Effector CD4-positive, alpha-beta T cell (primary cell): ENCODE results near the gene TCEA2.
"Not testable (repeated sequence)": the region's sequence is repeated elsewhere in the genome, so short reads cannot be mapped to it uniquely, and the experiment has no call there.

Experiments used
- DNase-seq: peaks from one replicate; pipeline ENCODE4 v3.0.0-alpha.2; 2020

TCEA2 gene

DNA sequence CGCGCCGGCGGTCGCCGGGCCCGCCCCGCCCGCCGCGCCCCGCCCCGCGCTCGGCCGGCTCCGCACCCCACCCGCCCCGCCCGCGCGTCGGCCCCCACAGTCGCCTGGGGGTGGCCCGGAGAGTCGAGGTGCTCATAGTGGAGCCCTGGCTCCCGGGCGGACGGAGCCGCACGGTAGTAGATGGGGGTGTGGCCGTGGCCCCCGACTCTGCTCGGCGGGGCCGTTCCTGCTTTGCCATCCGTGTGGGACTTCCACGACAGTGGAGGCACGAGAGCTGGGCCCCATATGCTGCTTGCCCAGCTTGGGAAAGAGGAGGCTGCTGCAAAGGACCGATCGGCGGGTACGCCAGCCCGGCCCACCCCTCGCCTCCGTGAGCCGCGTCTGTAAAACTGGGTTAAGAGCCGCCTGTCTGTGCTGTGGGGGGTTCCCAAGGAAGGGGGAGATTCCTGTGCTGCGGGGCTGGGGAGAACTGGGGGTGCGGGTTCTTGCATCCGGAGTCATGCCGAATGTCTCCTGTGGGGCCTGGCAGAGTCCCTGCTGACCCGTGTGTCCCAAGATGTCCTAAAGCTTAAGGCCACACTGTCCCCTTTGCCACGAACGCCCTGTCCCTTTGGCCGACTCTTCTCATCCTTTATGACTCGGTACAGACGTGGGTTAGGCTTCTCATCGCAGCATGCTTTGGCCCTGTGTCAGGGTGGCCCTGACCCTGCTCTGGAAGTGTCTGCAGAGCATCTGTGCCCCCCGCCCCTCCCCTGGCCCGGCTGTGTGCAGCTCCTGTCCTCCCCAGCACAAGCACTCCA, 17.2 kb downstream of the TCEA2 start, which contains the start of gene OPRL1:
OPRL1 (plus strand) TSS at position 70 of the 800 bp plus-strand sequence. CDS start 12,639 bp downstream, outside the sequence.
- peak; percentile 49 for DNase-seq

DNA sequence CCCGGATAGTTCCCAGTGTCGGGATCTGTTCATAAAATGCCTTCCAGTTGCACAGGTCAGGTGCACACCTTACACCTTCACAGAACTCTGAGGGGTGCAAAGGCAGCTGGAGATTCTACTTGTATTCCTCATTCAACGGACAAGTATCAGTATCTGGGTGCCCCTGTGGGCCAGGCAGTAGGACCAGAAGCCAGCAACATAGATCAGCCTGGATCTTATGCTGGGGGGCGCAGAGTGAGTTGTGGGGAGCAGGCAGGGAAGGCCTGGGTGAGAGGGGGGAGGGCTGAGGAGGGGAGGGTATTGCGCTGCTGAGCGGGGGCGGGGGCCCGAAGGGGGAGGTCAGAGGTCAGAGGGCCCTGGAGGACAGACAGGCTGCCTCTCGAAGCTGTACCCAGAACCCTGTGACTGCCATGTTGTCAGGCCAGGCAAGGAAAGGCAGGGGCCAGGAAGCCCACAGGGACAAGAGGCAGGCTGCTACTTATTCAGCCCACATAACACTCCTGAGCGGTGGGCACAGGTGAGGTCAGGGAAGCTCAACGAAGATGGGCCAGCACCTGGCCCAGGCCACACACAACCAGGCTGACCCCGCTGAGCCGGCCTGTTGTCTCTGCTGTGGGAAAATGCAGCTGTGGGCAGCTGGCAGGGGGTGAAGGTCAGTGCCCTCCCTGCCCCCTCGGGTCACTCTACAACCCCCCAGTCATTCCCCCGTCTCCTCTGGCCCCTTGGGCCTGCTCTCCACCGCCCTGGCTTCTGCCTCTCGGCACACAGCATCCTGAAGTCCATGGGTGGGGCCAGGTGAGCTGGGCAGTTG, 18.0 kb downstream of the TCEA2 start:
- DNase-seq, result no peak

DNA sequence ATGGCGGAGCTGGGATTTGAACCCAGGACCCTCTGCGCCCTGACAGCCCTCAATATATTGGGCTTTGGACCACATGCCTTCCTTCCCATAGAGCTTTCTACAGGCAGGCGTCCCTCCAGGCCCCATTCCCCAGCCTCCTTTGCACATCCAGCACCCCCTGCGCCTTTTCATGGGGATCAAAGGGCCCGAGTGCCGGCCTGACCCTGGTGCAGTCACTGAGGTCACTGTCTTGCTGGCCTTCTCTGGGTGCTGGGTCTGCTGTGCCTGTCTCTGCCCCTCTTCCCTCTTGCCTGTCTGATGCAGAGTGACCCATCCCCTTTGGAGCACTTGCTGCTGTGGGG, 18.6 kb downstream of the TCEA2 start:
- no peak for DNase-seq

DNA sequence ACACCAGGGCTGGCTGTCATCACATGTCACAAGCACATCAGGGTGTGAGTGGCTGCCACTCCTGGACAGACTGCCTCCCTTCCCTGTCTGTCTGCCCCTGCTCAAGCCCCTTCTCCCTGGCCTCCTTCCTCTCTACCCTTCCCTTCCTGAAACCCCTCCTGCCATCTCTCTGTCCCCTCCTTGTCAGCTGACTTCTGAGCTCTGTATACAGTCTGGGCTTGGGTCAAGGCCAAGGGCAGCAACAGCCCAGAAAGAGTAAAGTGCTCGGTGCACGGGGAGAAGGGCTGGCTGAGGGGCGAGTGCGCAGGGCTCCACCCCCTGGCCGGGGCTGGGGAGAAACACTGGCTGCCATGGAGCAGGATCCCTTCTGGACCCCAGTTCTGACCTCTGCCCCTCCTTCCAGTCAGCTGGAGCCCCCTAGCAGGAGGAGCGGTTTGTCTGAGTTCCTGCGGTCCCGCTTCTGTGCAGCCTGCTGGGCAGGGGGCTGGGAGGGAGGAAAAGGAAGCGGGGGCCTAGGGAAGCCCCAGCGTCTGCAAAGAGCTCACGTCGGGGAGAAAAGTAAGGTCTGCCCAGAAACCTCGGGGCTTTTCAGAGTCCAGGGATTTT, 19.2 kb downstream of the TCEA2 start:
- no peak for DNase-seq

DNA sequence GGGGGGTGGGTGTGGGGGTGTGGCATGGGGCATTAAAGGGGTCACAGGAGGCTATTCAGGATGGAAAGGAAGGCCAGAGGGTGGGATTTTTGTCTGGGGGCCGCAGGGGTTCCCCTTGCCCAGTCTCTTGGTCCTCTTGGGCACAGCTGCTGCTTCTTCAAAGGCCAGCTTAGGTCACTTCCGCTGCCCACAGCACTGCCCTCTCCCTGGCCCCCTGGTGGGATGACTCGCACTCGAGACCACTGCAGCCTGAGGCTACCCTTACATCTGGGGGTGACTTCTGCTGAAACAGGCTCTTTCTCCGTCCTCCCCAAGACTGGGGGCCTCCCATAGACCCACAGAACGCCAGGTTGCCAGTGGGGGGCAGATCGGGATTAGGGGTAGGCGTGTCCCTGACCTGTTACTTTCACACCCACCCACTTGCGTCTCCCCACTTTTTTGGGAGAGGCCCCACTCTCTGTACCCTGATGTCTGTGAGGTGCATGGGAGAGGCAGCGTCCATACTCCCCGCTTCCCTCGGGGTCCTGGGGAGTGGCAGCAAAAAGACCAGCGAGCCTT, 19.9 kb downstream of the TCEA2 start:
- no peak for DNase-seq

DNA sequence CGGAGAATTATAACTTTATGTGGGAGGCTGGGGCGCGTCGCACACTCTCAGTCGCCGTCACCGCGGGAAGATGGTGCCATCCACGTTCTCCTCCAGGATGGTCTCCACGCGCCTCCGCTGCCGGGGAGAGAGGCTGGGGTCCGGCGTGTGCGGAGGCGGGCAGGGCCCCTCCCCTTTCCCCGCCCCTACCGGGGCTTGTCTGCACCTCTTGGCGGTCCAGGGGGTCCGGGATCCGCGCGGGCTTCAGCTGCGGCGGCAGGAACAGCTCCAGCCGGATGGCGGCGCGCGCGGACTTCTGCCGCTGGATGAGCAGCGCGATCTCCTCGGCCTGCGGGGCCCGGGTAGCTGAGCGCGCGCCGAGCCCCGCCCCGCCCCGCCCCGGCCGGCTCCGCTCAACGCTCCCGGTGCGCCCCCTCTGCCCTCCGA, 20.4 kb downstream of the TCEA2 start:
- peak; percentile 50 for DNase-seq

DNA sequence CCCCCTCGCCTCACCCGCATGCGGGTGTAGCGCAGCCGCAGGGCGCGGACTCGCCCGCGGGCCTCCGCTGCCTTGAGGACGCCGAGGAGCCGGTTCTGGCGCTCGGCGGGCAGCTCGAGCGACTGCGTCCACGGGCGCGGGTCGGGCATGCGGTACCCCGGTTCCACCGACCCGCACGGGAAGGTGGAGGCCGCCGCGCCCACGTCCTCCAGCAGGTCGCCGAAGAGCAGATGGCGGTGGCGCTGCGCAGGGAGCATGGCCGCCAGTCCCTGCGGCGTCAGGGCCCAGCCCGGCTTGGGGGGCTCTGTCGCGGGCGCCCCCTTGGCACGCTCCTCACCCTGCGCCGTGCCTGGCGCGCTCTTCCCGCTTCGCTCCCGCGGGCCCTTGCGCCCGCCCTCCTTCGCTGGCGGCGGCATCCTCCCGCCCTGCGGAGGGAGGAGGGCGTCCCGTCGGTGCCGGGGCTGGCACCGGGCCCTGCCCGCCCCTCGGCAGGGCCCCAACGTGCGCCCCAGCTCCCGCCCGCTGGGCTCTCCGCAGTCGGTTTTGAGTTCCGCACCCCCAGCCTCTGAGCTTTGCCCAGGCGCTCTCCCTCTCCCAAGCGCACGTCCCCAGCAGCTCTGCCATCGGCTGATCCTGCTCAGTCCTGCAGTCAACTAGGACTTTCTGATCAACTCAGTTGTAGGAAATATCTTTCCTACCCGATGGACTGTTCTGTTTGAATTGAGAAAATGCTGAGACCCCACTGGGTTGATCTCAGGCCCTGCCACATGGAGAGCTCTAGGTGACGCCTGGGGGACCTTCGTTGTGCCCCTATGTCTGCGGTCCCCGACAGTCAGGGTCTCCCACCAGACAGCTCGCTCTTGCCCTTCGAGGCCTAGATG, 21.0 kb downstream of the TCEA2 start, which contains the start of gene LKAAEAR1:
LKAAEAR1 (minus strand) TSS at position 595 of the 881 bp plus-strand sequence; CDS start at position 416, 179 bp downstream.
- no peak for DNase-seq

DNA sequence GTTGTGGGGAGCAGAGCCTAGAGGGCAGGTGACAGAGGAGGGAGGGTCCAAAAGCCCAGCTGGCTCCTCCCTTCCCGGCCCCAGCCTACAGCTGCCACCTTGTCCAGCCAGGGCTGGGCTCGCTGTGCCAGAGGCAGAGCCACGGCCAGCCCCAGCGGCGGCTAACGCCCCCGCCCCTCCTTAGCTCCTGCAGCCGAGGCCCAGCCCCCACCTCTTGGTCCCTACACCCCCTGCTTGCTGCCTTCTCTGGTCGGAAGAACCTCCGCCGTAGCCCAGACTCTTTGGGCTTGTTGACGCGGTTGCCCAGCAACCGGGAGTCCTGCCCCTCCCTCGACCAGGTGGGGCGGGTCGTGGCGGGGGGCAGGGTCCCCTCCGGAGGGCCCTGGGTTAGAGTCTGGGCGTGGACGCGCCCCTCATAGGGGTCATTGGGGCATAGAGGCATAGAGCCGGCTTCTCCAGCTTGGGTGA, 21.7 kb downstream of the TCEA2 start:
- no peak for DNase-seq

DNA sequence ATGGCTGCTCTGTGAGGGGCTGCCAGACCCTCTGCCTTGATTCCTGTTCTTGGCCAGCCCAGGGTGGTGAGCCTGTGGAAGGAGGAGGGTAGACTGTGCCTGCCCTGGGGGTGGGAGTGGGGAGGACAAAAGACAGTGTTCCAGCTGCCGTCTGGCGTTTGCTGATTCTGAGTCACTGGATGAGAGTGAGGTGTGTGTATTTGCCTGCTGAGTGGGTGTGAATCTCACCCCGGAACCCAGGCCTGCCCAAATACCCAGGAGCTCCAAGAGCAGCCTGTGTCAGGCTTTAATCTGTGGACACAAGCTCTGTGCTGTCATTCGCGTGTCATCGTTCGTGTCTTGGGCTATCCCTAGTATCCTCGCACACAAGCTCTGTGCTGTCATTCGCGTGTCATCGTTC, 23.8 kb downstream of the TCEA2 start:
- no peak for DNase-seq

DNA sequence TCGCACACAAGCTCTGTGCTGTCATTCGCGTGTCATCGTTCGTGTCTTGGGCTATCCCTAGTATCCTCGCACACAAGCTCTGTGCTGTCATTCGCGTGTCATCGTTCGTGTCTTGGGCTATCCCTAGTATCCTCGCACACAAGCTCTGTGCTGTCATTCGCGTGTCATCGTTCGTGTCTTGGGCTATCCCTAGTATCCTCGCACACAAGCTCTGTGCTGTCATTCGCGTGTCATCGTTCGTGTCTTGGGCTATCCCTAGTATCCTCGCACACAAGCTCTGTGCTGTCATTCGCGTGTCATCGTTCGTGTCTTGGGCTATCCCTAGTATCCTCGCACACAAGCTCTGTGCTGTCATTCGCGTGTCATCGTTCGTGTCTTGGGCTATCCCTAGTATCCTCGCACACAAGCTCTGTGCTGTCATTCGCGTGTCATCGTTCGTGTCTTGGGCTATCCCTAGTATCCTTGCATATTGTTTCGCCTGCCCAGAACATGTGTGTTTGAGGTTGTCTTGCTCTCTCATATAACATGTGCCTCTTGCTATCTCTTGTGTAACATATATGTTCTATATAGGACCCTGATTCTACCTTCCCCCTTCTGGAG, 24.3 kb downstream of the TCEA2 start:
- not testable (repeated sequence) for DNase-seq

DNA sequence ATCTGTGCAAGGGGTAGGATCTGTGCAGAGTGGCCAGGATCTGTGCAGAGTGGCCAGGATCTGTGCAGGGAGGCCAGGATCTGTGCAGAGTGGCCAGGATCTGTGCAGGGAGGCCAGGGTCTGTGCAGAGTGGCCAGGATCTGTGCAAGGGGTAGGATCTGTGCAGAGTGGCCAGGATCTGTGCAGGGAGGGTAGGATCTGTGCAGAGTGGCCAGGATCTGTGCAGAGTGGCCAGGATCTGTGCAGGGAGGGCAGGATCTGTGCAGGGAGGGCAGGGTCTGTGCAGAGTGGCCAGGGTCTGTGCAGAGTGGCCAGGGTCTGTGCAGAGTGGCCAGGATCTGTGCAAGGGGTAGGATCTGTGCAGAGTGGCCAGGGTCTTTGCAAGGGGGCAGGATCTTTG, 25.6 kb downstream of the TCEA2 start:
- not testable (repeated sequence) for DNase-seq

DNA sequence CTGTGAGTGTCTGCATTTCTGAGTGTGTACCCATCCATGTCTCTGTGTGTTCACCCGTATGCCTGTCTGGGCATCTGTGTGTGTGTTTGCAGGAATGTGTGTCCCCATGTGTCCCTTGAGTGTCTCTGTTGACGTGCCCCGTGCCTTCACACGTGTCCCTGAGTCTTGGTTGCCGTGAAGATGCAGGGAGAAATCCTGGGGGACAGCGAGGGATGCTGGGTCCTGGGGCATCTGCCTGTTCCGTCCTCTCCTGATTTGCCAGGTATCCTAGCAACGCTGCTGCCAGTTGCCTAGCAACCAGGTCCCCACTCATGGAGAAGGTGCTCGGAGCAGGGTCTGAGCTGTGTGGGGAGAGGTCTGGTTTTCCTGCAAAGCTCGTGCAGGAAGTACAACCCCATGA, 27.2 kb downstream of the TCEA2 start:
- no peak for DNase-seq

DNA sequence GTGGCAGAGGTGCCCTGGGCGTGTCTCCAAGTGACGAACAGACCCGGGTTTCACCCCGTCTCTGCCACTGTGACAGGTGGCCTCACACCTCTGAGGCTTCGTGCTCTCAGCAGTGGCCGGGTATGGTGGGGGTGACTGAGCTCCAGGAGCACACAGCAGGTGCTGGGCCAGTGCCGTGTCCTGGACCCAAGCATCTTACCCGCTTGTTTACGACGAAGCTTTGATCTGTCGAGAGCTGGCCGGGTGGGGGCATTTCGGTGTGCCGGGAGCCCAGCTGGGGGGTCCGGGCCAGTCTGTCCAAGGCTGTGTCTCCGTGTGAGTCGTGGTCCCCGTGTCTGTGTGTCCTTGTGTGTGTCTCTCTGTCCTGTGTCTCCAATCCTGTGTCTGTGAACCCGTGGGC, 28.3 kb downstream of the TCEA2 start:
- no peak for DNase-seq

DNA sequence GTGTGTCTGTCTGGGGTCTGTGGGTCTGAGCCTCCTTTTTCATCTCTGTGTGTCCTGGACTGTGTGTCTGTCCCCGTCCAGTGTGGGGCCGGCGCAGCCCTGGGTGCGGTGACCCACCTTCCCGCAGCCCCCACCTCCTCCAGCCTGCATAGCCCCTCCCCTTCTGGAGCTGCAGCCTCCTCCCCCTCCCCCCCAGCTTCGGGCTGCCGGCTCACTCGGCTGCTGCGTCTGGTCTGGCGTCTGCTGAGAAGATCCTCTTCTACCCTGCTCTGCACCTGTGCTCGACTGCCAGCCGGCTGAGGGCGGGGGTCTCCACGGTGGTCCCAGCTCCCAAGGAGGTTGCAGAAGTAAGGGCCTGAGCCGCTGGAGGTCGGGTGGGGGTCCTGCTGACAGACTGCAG, 28.8 kb downstream of the TCEA2 start:
- DNase-seq, result no peak

DNA sequence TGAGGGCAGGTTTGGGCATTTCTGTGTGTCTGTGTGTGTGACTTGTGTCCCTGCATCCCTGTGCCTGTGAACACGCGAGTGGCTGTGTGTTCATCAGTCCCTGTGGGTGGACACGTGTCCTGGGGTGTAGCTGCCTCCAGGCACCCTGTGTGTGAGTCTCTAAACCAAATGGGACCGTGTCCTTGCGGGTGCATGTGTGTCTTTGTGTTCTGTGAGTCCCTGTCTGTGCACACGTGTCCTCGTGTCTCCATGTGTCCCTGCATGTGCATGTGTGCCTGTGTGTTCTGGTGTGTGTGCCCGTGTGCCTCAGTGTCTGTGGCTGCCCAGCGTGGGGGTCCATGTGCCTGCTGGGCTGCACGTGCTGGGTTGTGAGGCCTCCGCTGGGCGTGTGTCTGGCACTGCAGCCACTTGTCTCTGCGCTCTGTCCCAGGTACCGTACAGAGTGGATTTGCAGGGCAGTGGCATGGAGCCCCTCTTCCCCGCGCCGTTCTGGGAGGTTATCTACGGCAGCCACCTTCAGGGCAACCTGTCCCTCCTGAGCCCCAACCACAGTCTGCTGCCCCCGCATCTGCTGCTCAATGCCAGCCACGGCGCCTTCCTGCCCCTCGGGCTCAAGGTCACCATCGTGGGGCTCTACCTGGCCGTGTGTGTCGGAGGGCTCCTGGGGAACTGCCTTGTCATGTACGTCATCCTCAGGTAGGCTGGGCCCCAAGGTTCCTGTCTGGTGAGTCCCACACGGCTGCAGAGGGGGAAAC, 29.4 kb downstream of the TCEA2 start:
- DNase-seq, result no peak

DNA sequence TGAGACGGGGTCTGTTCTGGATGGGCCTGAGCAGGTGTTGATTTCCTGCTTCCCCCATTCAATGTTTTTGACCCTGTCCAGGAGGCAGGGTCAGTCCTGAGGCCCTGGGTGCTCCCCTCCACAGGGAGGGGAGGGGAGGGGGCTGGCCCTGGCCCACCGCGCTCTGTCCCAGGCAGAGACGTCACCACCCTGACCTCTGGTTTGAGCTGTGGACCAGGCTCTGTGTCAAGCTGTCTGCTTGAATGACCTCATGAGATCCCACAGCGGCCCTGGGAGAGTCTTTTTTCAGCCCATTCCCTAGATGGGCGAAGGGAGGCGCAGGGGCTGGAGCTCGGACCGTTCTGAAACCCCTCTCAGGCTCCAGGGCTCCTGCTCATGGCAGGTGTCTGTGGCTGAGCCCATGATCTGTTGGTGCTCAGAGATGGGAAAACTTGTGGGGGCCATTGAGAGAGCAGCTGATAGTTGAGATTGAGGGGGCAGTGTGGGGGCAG, 30.1 kb downstream of the TCEA2 start:
- DNase-seq, result no peak

DNA sequence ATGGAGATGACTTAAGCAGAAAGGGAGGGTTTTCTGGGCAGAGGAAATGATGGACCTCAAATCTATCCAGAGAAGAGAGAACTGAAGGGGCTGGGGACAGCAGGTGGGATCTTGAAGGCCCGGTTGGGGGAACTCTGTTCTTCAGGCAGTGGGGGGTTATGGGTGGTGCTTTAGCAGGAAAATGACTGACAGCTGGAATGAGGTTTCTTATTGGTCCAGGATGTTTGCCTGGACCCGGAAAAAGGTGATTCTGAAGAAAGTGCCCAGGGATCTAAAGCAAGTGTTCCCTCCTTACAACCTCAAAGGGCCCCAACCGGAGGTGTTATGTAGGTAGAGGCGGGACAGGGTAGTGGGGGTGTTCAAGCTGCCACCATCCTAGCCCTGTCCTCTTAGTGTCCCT, 32.5 kb downstream of the TCEA2 start:
- DNase-seq, result no peak

DNA sequence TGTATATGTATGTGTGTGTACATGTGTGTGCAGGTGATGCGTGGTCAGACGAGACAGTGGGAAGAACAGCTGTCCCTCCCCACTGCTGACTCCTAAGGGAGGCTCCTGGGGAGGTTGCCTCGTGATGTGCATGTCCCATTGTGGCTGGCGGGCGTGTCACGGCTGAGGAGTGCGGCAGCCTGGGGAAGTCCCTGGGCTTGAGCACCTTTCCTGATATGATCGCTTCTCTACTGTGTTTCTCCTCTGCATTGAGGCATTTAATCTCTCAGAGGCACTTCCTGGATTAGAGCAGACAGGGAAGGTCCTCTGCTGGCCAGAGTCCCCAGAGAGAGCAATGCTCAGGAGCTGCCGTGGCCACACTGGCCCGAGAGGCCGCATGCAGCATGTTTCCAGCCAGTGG, 32.9 kb downstream of the TCEA2 start:
- DNase-seq, result no peak

DNA sequence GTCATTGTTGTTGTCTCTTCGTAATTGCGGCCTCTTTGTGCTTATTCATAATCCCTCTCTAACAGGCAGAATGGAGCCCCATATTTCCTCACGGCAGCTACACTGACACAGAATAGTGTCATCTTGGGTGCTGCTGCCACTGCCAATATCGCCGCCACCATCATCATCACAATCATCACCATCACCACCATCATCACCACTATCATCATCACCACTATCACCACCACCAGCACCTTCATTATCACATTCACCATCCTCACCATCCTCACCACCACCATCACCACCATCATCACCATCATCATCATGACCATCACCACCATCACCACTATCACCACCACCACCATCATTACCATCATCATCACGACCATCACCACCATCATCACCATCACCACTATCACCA, 33.5 kb downstream of the TCEA2 start:
- DNase-seq, result no peak

DNA sequence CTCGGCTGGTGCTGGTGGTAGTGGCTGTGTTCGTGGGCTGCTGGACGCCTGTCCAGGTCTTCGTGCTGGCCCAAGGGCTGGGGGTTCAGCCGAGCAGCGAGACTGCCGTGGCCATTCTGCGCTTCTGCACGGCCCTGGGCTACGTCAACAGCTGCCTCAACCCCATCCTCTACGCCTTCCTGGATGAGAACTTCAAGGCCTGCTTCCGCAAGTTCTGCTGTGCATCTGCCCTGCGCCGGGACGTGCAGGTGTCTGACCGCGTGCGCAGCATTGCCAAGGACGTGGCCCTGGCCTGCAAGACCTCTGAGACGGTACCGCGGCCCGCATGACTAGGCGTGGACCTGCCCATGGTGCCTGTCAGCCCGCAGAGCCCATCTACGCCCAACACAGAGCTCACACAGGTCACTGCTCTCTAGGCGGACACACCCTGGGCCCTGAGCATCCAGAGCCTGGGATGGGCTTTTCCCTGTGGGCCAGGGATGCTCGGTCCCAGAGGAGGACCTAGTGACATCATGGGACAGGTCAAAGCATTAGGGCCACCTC, 35.5 kb downstream of the TCEA2 start:
- no peak for DNase-seq
